OCI-LY3 (cell line): ENCODE measurements around the gene GORASP1.

ENCODE experiments used
- H2AFZ ChIP-seq: fragments of 200-600, 300-600 bp; shearing (Covaris generic); 2 replicates; pipeline ENCODE4 v1.6.0; 2014; ENCODE audit warnings: antibody characterized with exemption, low read depth, low read length
- H3K27ac ChIP-seq: fragments of 200-600, 300-600 bp; sonication (generic); 2 replicates; pipeline ENCODE4 v1.5.1; 2014; ENCODE audit warnings: mild to moderate bottlenecking, low read length, moderate library complexity, mixed read lengths
- H3K27me3 ChIP-seq: fragments of 200-600, 300-600 bp; sonication (generic); 2 replicates; pipeline ENCODE4 v1.6.1; 2014; ENCODE audit warnings: low read depth, low read length, mixed read lengths
- H3K36me3 ChIP-seq: fragments of 200-600, 300-600 bp; sonication (generic); replicated peaks from 2 replicates; pipeline ENCODE3; 2014; ENCODE audit warnings: low read depth, low read length, mixed read lengths
- H3K4me1 ChIP-seq: fragments of 300-600, 200-600 bp; sonication (generic); 2 replicates; pipeline ENCODE4 v1.6.1; 2014; ENCODE audit warnings: low read length, mixed read lengths
- H3K4me2 ChIP-seq: fragments of 200-600, 300-600 bp; sonication (generic); 2 replicates; pipeline ENCODE4 v1.6.1; 2014; ENCODE audit warnings: low read length, mixed read lengths
- H3K4me3 ChIP-seq: fragments of 300-600, 200-600 bp; sonication (generic); 2 replicates; pipeline ENCODE4 v1.5.1; 2014; ENCODE audit warnings: antibody characterized with exemption, mild to moderate bottlenecking, low read length, moderate library complexity
- H3K79me2 ChIP-seq: fragments of 300-600, 200-600 bp; shearing (Covaris generic); 2 replicates; pipeline ENCODE4 v1.6.1; 2014; ENCODE audit warnings: mild to moderate bottlenecking, low read length, mixed read lengths
- H3K9ac ChIP-seq: fragments of 300-600, 200-600 bp; shearing (Covaris generic); 2 replicates; pipeline ENCODE4 v1.6.0; 2014; ENCODE audit warnings: mild to moderate bottlenecking, low read length, moderate library complexity
- H3K9me3 ChIP-seq: fragments of 200-600, 300-600 bp; shearing (Covaris generic); 2 replicates; pipeline ENCODE4 v1.6.1; 2014; ENCODE audit warnings: low read length, mixed read lengths; ENCODE audit not compliant: insufficient read depth
- H4K20me1 ChIP-seq: fragments of 200-600, 300-600 bp; sonication (generic); 2 replicates; pipeline ENCODE4 v1.6.1; 2016; ENCODE audit warnings: low read length, mixed read lengths; ENCODE audit not compliant: insufficient read depth
- CTCF ChIP-seq: fragments of 200-600, 300-600 bp; sonication (generic); IDR thresholded peaks from 2 replicates; pipeline ENCODE4 v1.5.1; 2014; ENCODE audit warnings: antibody characterized with exemption, low read length, low read depth
- EZH2phosphoT487 ChIP-seq: fragments of 200-600 bp; shearing (Covaris generic); IDR thresholded peaks from 2 replicates; pipeline ENCODE4 v1.6.1; 2018; ENCODE audit warnings: antibody characterized with exemption, mixed run types, low read depth

The GORASP1 gene

GRCh38 chr3:39141171-39141995, 34.0 kb upstream of the GORASP1 start:
- Histone ChIP-seq H3K4me1 (peaks cover 25% of the 10 kb centered on the region), H2AFZ (no peak overlapping the region), H4K20me1 (peaks cover 7% of the 10 kb centered on the region; the same call in 1 of the 2 replicates), H3K9ac (no peak overlapping the region), H3K4me3 (no peak overlapping the region), H3K27me3 (no peaks in the 10 kb centered on the region), H3K27ac (no peak overlapping the region), H3K4me2 (no peak overlapping the region), H3K9me3 (no peaks in the 10 kb centered on the region), H3K79me2 (no peaks in the 10 kb centered on the region), H3K36me3 (peaks cover 55% of the 10 kb centered on the region)
- TF ChIP-seq CTCF (no peak), EZH2phosphoT487 (no peak)

- Histone ChIP-seq H3K9me3 (no peaks in the 10 kb centered on the region), H3K27ac (no peak overlapping the region), H2AFZ (no peak overlapping the region), H3K9ac (no peak overlapping the region), H3K36me3 (peaks cover 46% of the 10 kb centered on the region), H3K4me2 (no peak overlapping the region), H4K20me1 (peaks cover 7% of the 10 kb centered on the region; the same call in 1 of the 2 replicates), H3K4me3 (no peak overlapping the region), H3K27me3 (no peaks in the 10 kb centered on the region), H3K79me2 (no peaks in the 10 kb centered on the region), H3K4me1 (peaks cover 19% of the 10 kb centered on the region)
- no peak for TF ChIP-seq CTCF
- no peak for TF ChIP-seq EZH2phosphoT487
Observed at GRCh38 chr3:39140341-39140971, 33.0 kb upstream of the GORASP1 start.

DNA sequence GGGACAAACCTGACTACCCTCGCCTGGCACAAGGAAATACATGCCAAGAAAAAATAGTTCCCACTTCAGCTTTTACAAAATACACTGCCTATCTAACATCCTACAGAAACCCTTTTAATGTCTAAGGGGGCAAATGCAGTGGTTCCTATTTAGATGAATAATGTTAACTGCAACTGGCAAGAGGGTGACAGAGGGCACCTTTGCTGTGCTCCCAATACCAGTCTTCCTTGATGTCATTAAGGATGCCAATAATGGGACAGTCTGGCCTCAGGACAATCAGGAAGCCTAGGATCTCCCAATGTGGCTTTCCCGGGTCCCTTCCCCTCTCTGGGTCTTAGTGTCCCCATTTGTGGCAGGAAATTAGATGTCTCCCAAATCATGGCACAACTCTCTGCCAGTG, 32.0 kb upstream of the GORASP1 start:
- Histone ChIP-seq H3K4me1 (peaks cover 19% of the 10 kb centered on the region), H3K4me3 (no peak overlapping the region), H3K9ac (no peak overlapping the region), H4K20me1 (peaks cover 7% of the 10 kb centered on the region; the same call in 1 of the 2 replicates), H3K9me3 (no peaks in the 10 kb centered on the region), H3K27me3 (no peaks in the 10 kb centered on the region), H3K27ac (no peak overlapping the region), H3K4me2 (no peak overlapping the region), H3K79me2 (no peaks in the 10 kb centered on the region), H3K36me3 (peaks cover 41% of the 10 kb centered on the region), H2AFZ (no peak overlapping the region)
- no peak for TF ChIP-seq EZH2phosphoT487
- TF ChIP-seq CTCF, result no peak

DNA sequence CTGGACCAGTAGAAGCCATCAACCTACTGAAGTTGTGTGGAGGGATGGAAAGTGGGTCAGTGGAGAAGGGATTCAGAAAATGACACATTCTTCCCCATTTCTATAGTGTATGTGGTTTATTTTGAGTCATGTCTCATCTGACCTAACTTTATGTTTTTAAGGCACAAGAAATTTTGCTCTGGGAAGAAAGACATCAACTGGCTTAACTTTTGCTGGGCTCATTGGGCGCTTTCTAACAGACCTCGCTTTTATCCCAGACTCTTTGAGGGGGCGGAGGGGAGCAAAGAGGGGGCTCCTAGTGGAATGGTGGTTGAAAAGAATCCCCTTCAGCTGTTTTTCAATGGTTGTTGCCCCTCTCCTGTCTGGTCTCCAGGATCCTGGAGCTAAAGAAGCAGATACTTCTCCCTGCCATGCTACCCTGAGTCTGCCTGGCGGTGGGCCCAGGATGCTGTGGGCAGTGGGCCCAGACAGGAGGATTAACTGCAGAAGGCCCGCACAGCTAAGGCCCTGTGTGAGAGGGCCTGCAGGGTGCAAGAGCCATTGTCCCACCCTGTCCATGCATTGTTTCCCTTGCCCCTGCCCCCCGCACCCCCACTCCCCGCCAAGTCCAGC, 31.5 kb upstream of the GORASP1 start:
- H3K4me2 ChIP-seq, result peak overlapping the region; percentile 65
- H3K4me3 ChIP-seq, result peak overlapping the region; percentile 16; the same call in 1 of the 2 replicates
- TF ChIP-seq EZH2phosphoT487, result no peak
- TF ChIP-seq CTCF, result no peak
- no peaks in the 10 kb centered on the region for H3K79me2 ChIP-seq
- peaks cover 7% of the 10 kb centered on the region; the same call in 1 of the 2 replicates for H4K20me1 ChIP-seq
- H3K27ac ChIP-seq, result peak overlapping the region; percentile 23; the same call in 1 of the 2 replicates
- H3K9me3 ChIP-seq, result no peaks in the 10 kb centered on the region
- H3K4me1 ChIP-seq, result peaks cover 19% of the 10 kb centered on the region
- H2AFZ ChIP-seq, result no peak overlapping the region
- no peaks in the 10 kb centered on the region for H3K27me3 ChIP-seq
- H3K36me3 ChIP-seq, result peaks cover 39% of the 10 kb centered on the region
- H3K9ac ChIP-seq, result no peak overlapping the region
